GM12864 (cell line): ENCODE data around the gene SPIN3.
"Not testable (repeated sequence)": the region's sequence is repeated elsewhere in the genome, so short reads cannot be mapped to it uniquely, and the experiment has no call there.

Source experiments
- DNase-seq: peaks from one replicate; pipeline ENCODE4 v3.0.0-alpha.2; 2011; ENCODE audit warnings: low read depth
- H3K4me3 ChIP-seq: 2 replicates; pipeline ENCODE4 v1.5.1; 2011; ENCODE audit warnings: mild to moderate bottlenecking, low read depth, low read length, control low read depth
- CTCF ChIP-seq: IDR thresholded peaks from 2 replicates; pipeline ENCODE4 v1.5.1; 2011; ENCODE audit warnings: low read depth, mild to moderate bottlenecking, moderate library complexity, low read length, control low read depth, inconsistent platforms; ENCODE audit errors: missing control alignments

Gene SPIN3

GRCh38 chrX:56975611-56976010 lies 19.7 kb downstream of the SPIN3 start:
- TF ChIP-seq CTCF = no peak
- DNase-seq = no peak
- H3K4me3 ChIP-seq = no peak overlapping the region

- no peak for DNase-seq
- TF ChIP-seq CTCF = no peak
- H3K4me3 ChIP-seq = no peak overlapping the region
Measured at GRCh38 chrX:56974408-56974807, 20.9 kb downstream of the SPIN3 start.

- H3K4me3 ChIP-seq = no peak overlapping the region
- DNase-seq = no peak
- TF ChIP-seq CTCF = no peak
Measured at GRCh38 chrX:56969559-56969958, 25.8 kb downstream of the SPIN3 start.

GRCh38 chrX:56968980-56969379 lies 26.4 kb downstream of the SPIN3 start:
- no peak overlapping the region for H3K4me3 ChIP-seq
- DNase-seq = no peak
- TF ChIP-seq CTCF = no peak

GRCh38 chrX:56963377-56963776 lies 32.0 kb downstream of the SPIN3 start:
- TF ChIP-seq CTCF = no peak
- H3K4me3 ChIP-seq = no peak overlapping the region
- DNase-seq = no peak

GRCh38 chrX:56947699-56948098 lies 47.6 kb downstream of the SPIN3 start:
- DNase-seq = no peak
- no peak overlapping the region for H3K4me3 ChIP-seq
- TF ChIP-seq CTCF = no peak

- DNase-seq, H3K4me3 ChIP-seq: not testable (repeated sequence)
Measured at GRCh38 chrX:56946201-56946600, 49.1 kb downstream of the SPIN3 start.

GRCh38 chrX:56945226-56945625 lies 50.1 kb downstream of the SPIN3 start:
- not testable (repeated sequence) for DNase-seq

More at GRCh38 chrX:56945226-56945625, 50.1 kb downstream of the SPIN3 start:
- not testable (repeated sequence) for H3K4me3 ChIP-seq
